Measurements from ENCODE around the gene IFTAP. TPM values are rescaled to one million over a fixed set of nuclear protein-coding genes. Genes with fewer than 3 reads are reported as not detected.

IFTAP gene
- total RNA-seq, 1 experiment from 2014 or later, result 4.1 TPM

DNA sequence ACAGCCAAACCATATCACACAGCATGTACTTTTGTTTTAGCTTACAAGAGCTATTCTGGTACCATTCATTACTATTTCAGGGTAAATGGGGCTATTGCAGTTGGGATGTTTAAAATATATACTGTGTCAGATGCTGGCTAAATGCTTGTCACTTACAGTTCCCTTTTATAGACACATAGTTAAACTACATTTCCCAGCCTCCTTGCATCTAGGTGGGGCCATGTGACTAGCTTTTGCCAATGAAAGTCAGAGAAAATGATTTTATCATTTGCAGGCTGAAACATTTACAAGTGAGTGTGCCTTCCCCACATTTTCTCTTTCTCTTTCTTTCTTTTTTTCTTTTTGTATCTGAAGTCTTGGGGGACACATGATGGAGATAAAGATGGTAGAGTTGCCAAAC, 7.8 kb upstream of the IFTAP start:
- TF ChIP-seq, protein P1, sequence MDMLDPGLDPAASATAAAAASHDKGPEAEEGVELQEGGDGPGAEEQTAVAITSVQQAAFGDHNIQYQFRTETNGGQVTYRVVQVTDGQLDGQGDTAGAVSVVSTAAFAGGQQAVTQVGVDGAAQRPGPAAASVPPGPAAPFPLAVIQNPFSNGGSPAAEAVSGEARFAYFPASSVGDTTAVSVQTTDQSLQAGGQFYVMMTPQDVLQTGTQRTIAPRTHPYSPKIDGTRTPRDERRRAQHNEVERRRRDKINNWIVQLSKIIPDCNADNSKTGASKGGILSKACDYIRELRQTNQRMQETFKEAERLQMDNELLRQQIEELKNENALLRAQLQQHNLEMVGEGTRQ (CRISPR knock-in tag; IDR thresholded peaks at IDR 0.05), result peak; percentile 50; the same call in 1 of the 2 replicates
- no peak for TF ChIP-seq ZNF416 (CRISPR knock-in tag; IDR thresholded peaks at IDR 0.05)
- H3K27me3 Mint-ChIP-seq (ENCODE audit: low read depth), result peaks cover 37% of the 10 kb centered on the region
- peaks cover 62% of the 10 kb centered on the region for H3K36me3 Mint-ChIP-seq
- DNase-seq (ENCODE audit: low spot score), result no peak
- no peaks in the 10 kb centered on the region for H3K4me1 Mint-ChIP-seq
- no peak overlapping the region for H3K4me3 Mint-ChIP-seq
- H3K9me3 Mint-ChIP-seq, result peaks cover 97% of the 10 kb centered on the region
- POLR2A ChIA-PET, result no interaction called here
- CTCF ChIA-PET, result no interaction called here
- ATAC-seq, result no peak
- no peak overlapping the region for H3K27ac Mint-ChIP-seq

DNA sequence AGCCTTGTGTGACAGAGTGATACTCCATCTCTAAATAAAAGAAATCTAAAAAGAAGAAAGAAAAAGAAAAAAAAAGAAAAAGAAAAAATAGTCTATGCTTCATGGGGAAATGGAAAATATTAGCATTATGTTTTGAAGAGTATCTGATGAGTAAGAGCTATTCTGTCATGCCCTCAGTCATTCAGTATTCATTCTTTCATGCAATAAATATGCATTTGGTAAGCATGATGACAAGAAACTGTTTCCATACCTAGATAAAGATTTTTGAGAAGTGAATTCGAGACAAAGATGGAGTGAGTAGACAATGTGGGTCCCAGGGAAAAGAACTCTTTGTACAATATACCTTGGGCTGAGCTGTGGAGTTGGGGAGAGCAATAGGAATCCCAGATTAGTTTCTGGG, 6.2 kb upstream of the IFTAP start:
- TF ChIP-seq OVOL2 (CRISPR knock-in tag; IDR thresholded peaks at IDR 0.05; ENCODE audit: borderline replicate concordance) (no peak), PRRX2 (CRISPR knock-in tag; IDR thresholded peaks at IDR 0.05) (no peak), MXD4 (CRISPR knock-in tag; IDR thresholded peaks at IDR 0.05; ENCODE audit: borderline replicate concordance) (no peak), FOXK1 (CRISPR knock-in tag; IDR thresholded peaks at IDR 0.05) (no peak), MYBL2 (CRISPR knock-in tag; IDR thresholded peaks at IDR 0.05) (no peak), FOXJ3 (CRISPR knock-in tag; IDR thresholded peaks at IDR 0.05; ENCODE audit: borderline replicate concordance) (no peak), SMAD3 (CRISPR knock-in tag; IDR thresholded peaks at IDR 0.05; ENCODE audit: borderline replicate concordance) (no peak), ATF1 (CRISPR knock-in tag; IDR thresholded peaks at IDR 0.05) (no peak), RORB (CRISPR knock-in tag; IDR thresholded peaks at IDR 0.05) (no peak), HMGA2 (CRISPR knock-in tag; IDR thresholded peaks at IDR 0.05) (no peak)
- TF ChIP-seq, protein P2, sequence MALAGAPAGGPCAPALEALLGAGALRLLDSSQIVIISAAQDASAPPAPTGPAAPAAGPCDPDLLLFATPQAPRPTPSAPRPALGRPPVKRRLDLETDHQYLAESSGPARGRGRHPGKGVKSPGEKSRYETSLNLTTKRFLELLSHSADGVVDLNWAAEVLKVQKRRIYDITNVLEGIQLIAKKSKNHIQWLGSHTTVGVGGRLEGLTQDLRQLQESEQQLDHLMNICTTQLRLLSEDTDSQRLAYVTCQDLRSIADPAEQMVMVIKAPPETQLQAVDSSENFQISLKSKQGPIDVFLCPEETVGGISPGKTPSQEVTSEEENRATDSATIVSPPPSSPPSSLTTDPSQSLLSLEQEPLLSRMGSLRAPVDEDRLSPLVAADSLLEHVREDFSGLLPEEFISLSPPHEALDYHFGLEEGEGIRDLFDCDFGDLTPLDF (CRISPR knock-in tag; IDR thresholded peaks at IDR 0.05), result no peak
- TF ChIP-seq, protein P3, sequence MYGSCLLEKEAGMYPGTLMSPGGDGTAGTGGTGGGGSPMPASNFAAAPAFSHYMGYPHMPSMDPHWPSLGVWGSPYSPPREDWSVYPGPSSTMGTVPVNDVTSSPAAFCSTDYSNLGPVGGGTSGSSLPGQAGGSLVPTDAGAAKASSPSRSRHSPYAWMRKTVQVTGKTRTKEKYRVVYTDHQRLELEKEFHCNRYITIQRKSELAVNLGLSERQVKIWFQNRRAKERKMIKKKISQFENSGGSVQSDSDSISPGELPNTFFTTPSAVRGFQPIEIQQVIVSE (CRISPR knock-in tag; IDR thresholded peaks at IDR 0.05; ENCODE audit: borderline replicate concordance), result no peak
- TF ChIP-seq, protein P4, sequence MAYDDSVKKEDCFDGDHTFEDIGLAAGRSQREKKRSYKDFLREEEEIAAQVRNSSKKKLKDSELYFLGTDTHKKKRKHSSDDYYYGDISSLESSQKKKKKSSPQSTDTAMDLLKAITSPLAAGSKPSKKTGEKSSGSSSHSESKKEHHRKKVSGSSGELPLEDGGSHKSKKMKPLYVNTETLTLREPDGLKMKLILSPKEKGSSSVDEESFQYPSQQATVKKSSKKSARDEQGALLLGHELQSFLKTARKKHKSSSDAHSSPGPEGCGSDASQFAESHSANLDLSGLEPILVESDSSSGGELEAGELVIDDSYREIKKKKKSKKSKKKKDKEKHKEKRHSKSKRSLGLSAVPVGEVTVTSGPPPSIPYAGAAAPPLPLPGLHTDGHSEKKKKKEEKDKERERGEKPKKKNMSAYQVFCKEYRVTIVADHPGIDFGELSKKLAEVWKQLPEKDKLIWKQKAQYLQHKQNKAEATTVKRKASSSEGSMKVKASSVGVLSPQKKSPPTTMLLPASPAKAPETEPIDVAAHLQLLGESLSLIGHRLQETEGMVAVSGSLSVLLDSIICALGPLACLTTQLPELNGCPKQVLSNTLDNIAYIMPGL (CRISPR knock-in tag; IDR thresholded peaks at IDR 0.05), result no peak
- TF ChIP-seq, protein P5, sequence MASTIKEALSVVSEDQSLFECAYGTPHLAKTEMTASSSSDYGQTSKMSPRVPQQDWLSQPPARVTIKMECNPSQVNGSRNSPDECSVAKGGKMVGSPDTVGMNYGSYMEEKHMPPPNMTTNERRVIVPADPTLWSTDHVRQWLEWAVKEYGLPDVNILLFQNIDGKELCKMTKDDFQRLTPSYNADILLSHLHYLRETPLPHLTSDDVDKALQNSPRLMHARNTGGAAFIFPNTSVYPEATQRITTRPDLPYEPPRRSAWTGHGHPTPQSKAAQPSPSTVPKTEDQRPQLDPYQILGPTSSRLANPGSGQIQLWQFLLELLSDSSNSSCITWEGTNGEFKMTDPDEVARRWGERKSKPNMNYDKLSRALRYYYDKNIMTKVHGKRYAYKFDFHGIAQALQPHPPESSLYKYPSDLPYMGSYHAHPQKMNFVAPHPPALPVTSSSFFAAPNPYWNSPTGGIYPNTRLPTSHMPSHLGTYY (CRISPR knock-in tag; IDR thresholded peaks at IDR 0.05), result no peak
- TF ChIP-seq, protein P6, sequence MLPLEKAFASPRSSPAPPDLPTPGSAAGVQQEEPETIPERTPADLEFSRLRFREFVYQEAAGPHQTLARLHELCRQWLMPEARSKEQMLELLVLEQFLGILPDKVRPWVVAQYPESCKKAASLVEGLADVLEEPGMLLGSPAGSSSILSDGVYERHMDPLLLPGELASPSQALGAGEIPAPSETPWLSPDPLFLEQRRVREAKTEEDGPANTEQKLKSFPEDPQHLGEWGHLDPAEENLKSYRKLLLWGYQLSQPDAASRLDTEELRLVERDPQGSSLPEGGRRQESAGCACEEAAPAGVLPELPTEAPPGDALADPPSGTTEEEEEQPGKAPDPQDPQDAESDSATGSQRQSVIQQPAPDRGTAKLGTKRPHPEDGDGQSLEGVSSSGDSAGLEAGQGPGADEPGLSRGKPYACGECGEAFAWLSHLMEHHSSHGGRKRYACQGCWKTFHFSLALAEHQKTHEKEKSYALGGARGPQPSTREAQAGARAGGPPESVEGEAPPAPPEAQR (CRISPR knock-in tag; IDR thresholded peaks at IDR 0.05), result no peak
- TF ChIP-seq, protein P7, sequence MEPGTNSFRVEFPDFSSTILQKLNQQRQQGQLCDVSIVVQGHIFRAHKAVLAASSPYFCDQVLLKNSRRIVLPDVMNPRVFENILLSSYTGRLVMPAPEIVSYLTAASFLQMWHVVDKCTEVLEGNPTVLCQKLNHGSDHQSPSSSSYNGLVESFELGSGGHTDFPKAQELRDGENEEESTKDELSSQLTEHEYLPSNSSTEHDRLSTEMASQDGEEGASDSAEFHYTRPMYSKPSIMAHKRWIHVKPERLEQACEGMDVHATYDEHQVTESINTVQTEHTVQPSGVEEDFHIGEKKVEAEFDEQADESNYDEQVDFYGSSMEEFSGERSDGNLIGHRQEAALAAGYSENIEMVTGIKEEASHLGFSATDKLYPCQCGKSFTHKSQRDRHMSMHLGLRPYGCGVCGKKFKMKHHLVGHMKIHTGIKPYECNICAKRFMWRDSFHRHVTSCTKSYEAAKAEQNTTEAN (CRISPR knock-in tag; IDR thresholded peaks at IDR 0.05), result no peak
- TF ChIP-seq, protein P8, sequence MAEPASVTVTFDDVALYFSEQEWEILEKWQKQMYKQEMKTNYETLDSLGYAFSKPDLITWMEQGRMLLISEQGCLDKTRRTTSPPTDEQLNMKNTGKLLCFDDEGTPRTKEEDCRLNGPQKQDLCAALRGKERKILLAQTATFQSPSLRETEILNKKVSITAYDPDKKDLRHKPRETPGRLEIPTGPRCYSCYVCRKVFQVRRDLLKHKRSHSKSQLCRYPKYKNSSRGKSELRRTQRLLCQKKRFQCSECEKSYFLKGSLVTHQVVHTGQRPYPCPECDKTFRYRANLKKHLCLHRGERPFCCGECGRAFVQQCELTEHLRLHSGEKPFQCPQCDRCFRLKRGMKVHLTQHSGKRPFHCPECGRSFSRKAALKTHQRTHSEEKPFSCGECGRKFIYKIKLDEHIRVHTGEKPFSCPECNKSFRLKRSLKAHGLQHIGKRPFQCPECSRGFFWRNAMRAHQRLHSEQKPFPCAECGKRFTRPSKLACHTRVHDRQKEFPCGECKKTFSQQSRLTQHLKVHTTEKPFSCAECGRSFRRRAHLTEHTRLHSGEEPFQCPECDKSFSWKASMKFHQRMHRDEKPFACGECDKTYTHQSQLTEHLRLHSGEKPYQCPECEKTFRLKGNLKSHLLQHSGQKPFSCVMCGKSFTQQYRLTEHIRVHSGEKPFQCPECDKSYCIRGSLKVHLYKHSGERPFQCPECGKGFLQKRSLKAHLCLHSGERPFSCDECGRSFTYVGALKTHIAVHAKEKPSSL (CRISPR knock-in tag; conservative IDR thresholded peaks at IDR 0.05), result no peak
- ChIA-PET POLR2A (no interaction called here), CTCF (no interaction called here)
- Mint-ChIP-seq H3K9me3 (peaks cover 91% of the 10 kb centered on the region), H3K4me1 (no peaks in the 10 kb centered on the region), H3K36me3 (peaks cover 63% of the 10 kb centered on the region), H3K27me3 (ENCODE audit: low read depth) (peaks cover 39% of the 10 kb centered on the region), H3K27ac (no peak overlapping the region), H3K4me3 (no peak overlapping the region)
- DNase-seq (ENCODE audit: low spot score), result no peak
- ATAC-seq, result no peak
